ENCODE data around the gene ARHGEF35. TPM values are rescaled to one million over a fixed set of nuclear protein-coding genes. Genes with fewer than 3 reads are reported as not detected.

Gene ARHGEF35
- polyA plus RNA-seq, 2 of the 4 experiments (the other 2 are of a cell fraction): 0.94 to 1.3 TPM

GRCh38 chr7:144142187-144142586 lies 53.4 kb downstream of the ARHGEF35 start:
- ATAC-seq: no peak
- no peak for FAIRE-seq
- TF ChIP-seq HOXB5 (CRISPR knock-in tag; IDR thresholded peaks at IDR 0.05) (no peak), CEBPB (IDR thresholded peaks at IDR 0.05) (no peak), JUNB (IDR thresholded peaks at IDR 0.05) (no peak), JUN (IDR thresholded peaks at IDR 0.05) (no peak), ZSCAN20 (CRISPR knock-in tag; IDR thresholded peaks at IDR 0.05) (no peak), HOXA7 (CRISPR knock-in tag; IDR thresholded peaks at IDR 0.05) (no peak), E2F6 (IDR thresholded peaks at IDR 0.05; ENCODE audit: borderline replicate concordance, low read depth) (no peak), SMC3 (IDR thresholded peaks at IDR 0.05) (no peak), TP53 (CRISPR knock-in tag; IDR thresholded peaks at IDR 0.05) (no peak), KDM5A (IDR thresholded peaks at IDR 0.05) (no peak), ZFP36 (IDR thresholded peaks at IDR 0.05; ENCODE audit: borderline replicate concordance, partially characterized antibody) (no peak), MYC (IDR thresholded peaks at IDR 0.05; ENCODE audit: borderline replicate concordance, low read length) (no peak), ATOH8 (CRISPR knock-in tag; IDR thresholded peaks at IDR 0.05; ENCODE audit: low read depth) (no peak)
- ChIA-PET POLR2A (no interaction called here), CTCF (no interaction called here)
- Histone ChIP-seq H3K4me2 (no peak overlapping the region), H3K4me1 (no peaks in the 10 kb centered on the region), H3K4me3 (no peak overlapping the region), H3K9me3 (peaks cover 2% of the 10 kb centered on the region; the same call in 1 of the 3 replicates), H3K27ac (no peak overlapping the region)
- DNase-seq (ENCODE audit: low read depth in 1 of 2, low spot score in 1 of 2): no peak
- WGBS (ENCODE audit: missing lambda C conversion rate): 44% methylated on average over 3 of the region's 3 CpGs

- no peak for DNase-seq (ENCODE audit: low read depth in 1 of 2, low spot score in 1 of 2)
- no peak overlapping the region for H3K27ac ChIP-seq
- 0% methylated on average over 1 of the region's 1 CpG for WGBS (ENCODE audit: missing lambda C conversion rate)
- no peak for ATAC-seq
- H3K4me3 ChIP-seq: no peak overlapping the region
- no peaks in the 10 kb centered on the region for H3K9me3 ChIP-seq
- ChIA-PET POLR2A (interaction anchor here (0.6 kb wide), 1 partner anchor 235 kb away, joined by 3 read pairs; the partner anchor contains the start of gene TCAF1), CTCF (interaction anchor here (2.5 kb wide), 1 partner anchor 10 kb away, joined by 9 read pairs; no protein-coding TSS in a partner anchor)
- FAIRE-seq: no peak
- no peaks in the 10 kb centered on the region for H3K4me1 ChIP-seq
- TF ChIP-seq SMC3 (IDR thresholded peaks at IDR 0.05) (no peak), MYC (IDR thresholded peaks at IDR 0.05; ENCODE audit: borderline replicate concordance, low read length) (no peak), ZFP36 (IDR thresholded peaks at IDR 0.05; ENCODE audit: borderline replicate concordance, partially characterized antibody) (no peak), MAZ (IDR thresholded peaks at IDR 0.05; ENCODE audit: borderline replicate concordance, low read depth, low read length) (no peak), CBX2 (IDR thresholded peaks at IDR 0.05; ENCODE audit: borderline replicate concordance, low read depth) (no peak), POLR2AphosphoS2 (conservative IDR thresholded peaks at IDR 0.05; ENCODE audit: low read length) (no peak), REST (IDR thresholded peaks at IDR 0.05) (no peak), BHLHE40 (IDR thresholded peaks at IDR 0.05; ENCODE audit: low read depth, low read length) (no peak), JUNB (IDR thresholded peaks at IDR 0.05) (no peak), FOSL2 (IDR thresholded peaks at IDR 0.05) (no peak), FOSL2 (CRISPR knock-in tag; IDR thresholded peaks at IDR 0.05) (no peak), FOXS1 (CRISPR knock-in tag; IDR thresholded peaks at IDR 0.05) (no peak), CTCF (IDR thresholded peaks at IDR 0.05) (no peak)
- H3K4me2 ChIP-seq: no peak overlapping the region
Observed at GRCh38 chr7:144137501-144137900, 58.1 kb downstream of the ARHGEF35 start.

Other genes starting within 250 kb of the ARHGEF35 start
- gene OR2F1, start 241.0 kb downstream of the ARHGEF35 start, polyA plus RNA-seq (2011; rRNA removed): not detected in 2 replicates
- gene OR2F1, start 241.0 kb downstream of the ARHGEF35 start, polyA plus RNA-seq (2017; fragmentation: RNase III; extraction: RNeasy Plus Mini Kit Qiagen cat#74134 plus additional on column Dnase treatment): not detected in 3 replicates
- not detected in 2 replicates for gene OR6B1, start 195.5 kb downstream of the ARHGEF35 start, polyA plus RNA-seq (2011; rRNA removed)
- gene OR6B1, start 195.5 kb downstream of the ARHGEF35 start, polyA plus RNA-seq (2017; fragmentation: RNase III; extraction: RNeasy Plus Mini Kit Qiagen cat#74134 plus additional on column Dnase treatment): not detected in 3 replicates
- gene OR2A5, start 146.9 kb downstream of the ARHGEF35 start, polyA plus RNA-seq (2011; rRNA removed): not detected in 2 replicates
- gene OR2A5, start 146.9 kb downstream of the ARHGEF35 start, polyA plus RNA-seq (2017; fragmentation: RNase III; extraction: RNeasy Plus Mini Kit Qiagen cat#74134 plus additional on column Dnase treatment): not detected in 3 replicates
- gene OR2A25, start 126.0 kb downstream of the ARHGEF35 start, polyA plus RNA-seq (2011; rRNA removed): not detected in 2 replicates
- gene OR2A25, start 126.0 kb downstream of the ARHGEF35 start, polyA plus RNA-seq (2017; fragmentation: RNase III; extraction: RNeasy Plus Mini Kit Qiagen cat#74134 plus additional on column Dnase treatment): not detected in 3 replicates
- gene OR2A12, start 109.6 kb downstream of the ARHGEF35 start, polyA plus RNA-seq (2011; rRNA removed): not detected in 2 replicates
- gene OR2A12, start 109.6 kb downstream of the ARHGEF35 start, polyA plus RNA-seq (2017; fragmentation: RNase III; extraction: RNeasy Plus Mini Kit Qiagen cat#74134 plus additional on column Dnase treatment): not detected in 3 replicates
- gene OR2A2, start 86.2 kb downstream of the ARHGEF35 start, polyA plus RNA-seq (2011; rRNA removed): not detected in 2 replicates
- not detected in 3 replicates for gene OR2A2, start 86.2 kb downstream of the ARHGEF35 start, polyA plus RNA-seq (2017; fragmentation: RNase III; extraction: RNeasy Plus Mini Kit Qiagen cat#74134 plus additional on column Dnase treatment)
- not detected in 2 replicates for gene OR2A14, start 72.7 kb downstream of the ARHGEF35 start, polyA plus RNA-seq (2011; rRNA removed)
- gene OR2A14, start 72.7 kb downstream of the ARHGEF35 start, polyA plus RNA-seq (2017; fragmentation: RNase III; extraction: RNeasy Plus Mini Kit Qiagen cat#74134 plus additional on column Dnase treatment): not detected in 3 replicates
- 0.08 and 0.22 TPM in 2 replicates for gene CTAGE4, start 12.4 kb downstream of the ARHGEF35 start, polyA plus RNA-seq (2011; rRNA removed)
- gene CTAGE4, start 12.4 kb downstream of the ARHGEF35 start, polyA plus RNA-seq (2017; fragmentation: RNase III; extraction: RNeasy Plus Mini Kit Qiagen cat#74134 plus additional on column Dnase treatment): not detected in 3 replicates
- gene OR2A42, start 43.8 kb upstream of the ARHGEF35 start, polyA plus RNA-seq (2011; rRNA removed): not detected in 2 replicates
- gene OR2A42, start 43.8 kb upstream of the ARHGEF35 start, polyA plus RNA-seq (2017; fragmentation: RNase III; extraction: RNeasy Plus Mini Kit Qiagen cat#74134 plus additional on column Dnase treatment): not detected in 3 replicates
- not detected in 2 replicates for gene OR2A7, start 69.0 kb upstream of the ARHGEF35 start, polyA plus RNA-seq (2011; rRNA removed)
- not detected in 3 replicates for gene OR2A7, start 69.0 kb upstream of the ARHGEF35 start, polyA plus RNA-seq (2017; fragmentation: RNase III; extraction: RNeasy Plus Mini Kit Qiagen cat#74134 plus additional on column Dnase treatment)
- gene CTAGE8, start 73.5 kb upstream of the ARHGEF35 start, polyA plus RNA-seq (2011; rRNA removed): 0.06 TPM in 1 of 2 replicates, not detected in the other
- not detected in 3 replicates for gene CTAGE8, start 73.5 kb upstream of the ARHGEF35 start, polyA plus RNA-seq (2017; fragmentation: RNase III; extraction: RNeasy Plus Mini Kit Qiagen cat#74134 plus additional on column Dnase treatment)
- gene OR2A1, start 116.6 kb upstream of the ARHGEF35 start, polyA plus RNA-seq (2011; rRNA removed): not detected in 2 replicates
- gene OR2A1, start 116.6 kb upstream of the ARHGEF35 start, polyA plus RNA-seq (2017; fragmentation: RNase III; extraction: RNeasy Plus Mini Kit Qiagen cat#74134 plus additional on column Dnase treatment): not detected in 3 replicates
- 2.3 and 2.8 TPM in 2 replicates for gene ARHGEF5, start 159.6 kb upstream of the ARHGEF35 start, polyA plus RNA-seq (2011; rRNA removed)
- gene ARHGEF5, start 159.6 kb upstream of the ARHGEF35 start, polyA plus RNA-seq (2017; fragmentation: RNase III; extraction: RNeasy Plus Mini Kit Qiagen cat#74134 plus additional on column Dnase treatment): 2.1 to 2.6 TPM (median 2.5 TPM) in 3 replicates
- gene NOBOX, start 207.9 kb upstream of the ARHGEF35 start, polyA plus RNA-seq (2011; rRNA removed): not detected in 2 replicates
- not detected in 3 replicates for gene NOBOX, start 207.9 kb upstream of the ARHGEF35 start, polyA plus RNA-seq (2017; fragmentation: RNase III; extraction: RNeasy Plus Mini Kit Qiagen cat#74134 plus additional on column Dnase treatment)